AG09309 (cell line): ENCODE results near the gene UBAP1.
"Not testable (repeated sequence)": the region's sequence is repeated elsewhere in the genome, so short reads cannot be mapped to it uniquely, and the experiment has no call there.

ENCODE experiments used
- DNase-seq: peaks from one replicate; pipeline ENCODE4 v3.0.0-alpha.2; 2010; ENCODE audit warnings: low read depth
- H3K4me3 ChIP-seq: 2 replicates; pipeline ENCODE4 v1.5.1; 2011; ENCODE audit warnings: mild to moderate bottlenecking, low read depth, low read length, moderate library complexity; ENCODE audit not compliant: control insufficient read depth
- TF ChIP-seq, protein P1 (sequence below): IDR thresholded peaks from 2 replicates; pipeline ENCODE4 v1.5.1; 2011; ENCODE audit warnings: mild to moderate bottlenecking, low read depth, low read length, inconsistent platforms; ENCODE audit not compliant: insufficient read depth, control insufficient read depth; ENCODE audit errors: missing control alignments

UBAP1 gene

DNA sequence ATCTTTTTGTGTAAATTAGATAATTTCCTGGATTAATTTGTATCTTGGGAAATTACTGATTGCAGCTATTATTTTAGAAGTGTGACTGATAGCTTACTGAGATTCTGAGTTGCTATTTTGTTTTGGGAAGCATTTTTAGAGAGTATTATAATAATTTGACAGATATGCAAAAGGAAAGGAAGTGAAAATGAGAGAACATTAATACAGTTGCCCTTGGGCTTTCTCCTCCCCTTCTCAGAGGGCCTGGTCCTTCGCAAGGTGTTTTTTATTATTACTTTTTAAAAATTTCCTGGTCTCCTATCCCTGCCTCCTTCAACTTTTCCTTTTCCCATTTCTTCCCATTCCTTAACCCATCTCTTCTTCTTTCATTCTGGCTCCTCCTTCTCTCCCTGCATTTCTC is 32.6 kb downstream of the UBAP1 start:
- TF ChIP-seq, protein P1, sequence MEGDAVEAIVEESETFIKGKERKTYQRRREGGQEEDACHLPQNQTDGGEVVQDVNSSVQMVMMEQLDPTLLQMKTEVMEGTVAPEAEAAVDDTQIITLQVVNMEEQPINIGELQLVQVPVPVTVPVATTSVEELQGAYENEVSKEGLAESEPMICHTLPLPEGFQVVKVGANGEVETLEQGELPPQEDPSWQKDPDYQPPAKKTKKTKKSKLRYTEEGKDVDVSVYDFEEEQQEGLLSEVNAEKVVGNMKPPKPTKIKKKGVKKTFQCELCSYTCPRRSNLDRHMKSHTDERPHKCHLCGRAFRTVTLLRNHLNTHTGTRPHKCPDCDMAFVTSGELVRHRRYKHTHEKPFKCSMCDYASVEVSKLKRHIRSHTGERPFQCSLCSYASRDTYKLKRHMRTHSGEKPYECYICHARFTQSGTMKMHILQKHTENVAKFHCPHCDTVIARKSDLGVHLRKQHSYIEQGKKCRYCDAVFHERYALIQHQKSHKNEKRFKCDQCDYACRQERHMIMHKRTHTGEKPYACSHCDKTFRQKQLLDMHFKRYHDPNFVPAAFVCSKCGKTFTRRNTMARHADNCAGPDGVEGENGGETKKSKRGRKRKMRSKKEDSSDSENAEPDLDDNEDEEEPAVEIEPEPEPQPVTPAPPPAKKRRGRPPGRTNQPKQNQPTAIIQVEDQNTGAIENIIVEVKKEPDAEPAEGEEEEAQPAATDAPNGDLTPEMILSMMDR: no peak
- no peak overlapping the region for H3K4me3 ChIP-seq
- DNase-seq: no peak

GRCh38 chr9:34214354-34215000 is 35.6 kb downstream of the UBAP1 start:
- not testable (repeated sequence) for DNase-seq, H3K4me3 ChIP-seq

- TF ChIP-seq, protein P1: no peak
- no peak for DNase-seq
- no peak overlapping the region for H3K4me3 ChIP-seq
These were observed 37.5 kb downstream of the UBAP1 start for GRCh38 chr9:34216325-34216724.

GRCh38 chr9:34217015-34217414 is 38.2 kb downstream of the UBAP1 start:
- DNase-seq: not testable (repeated sequence)

DNA sequence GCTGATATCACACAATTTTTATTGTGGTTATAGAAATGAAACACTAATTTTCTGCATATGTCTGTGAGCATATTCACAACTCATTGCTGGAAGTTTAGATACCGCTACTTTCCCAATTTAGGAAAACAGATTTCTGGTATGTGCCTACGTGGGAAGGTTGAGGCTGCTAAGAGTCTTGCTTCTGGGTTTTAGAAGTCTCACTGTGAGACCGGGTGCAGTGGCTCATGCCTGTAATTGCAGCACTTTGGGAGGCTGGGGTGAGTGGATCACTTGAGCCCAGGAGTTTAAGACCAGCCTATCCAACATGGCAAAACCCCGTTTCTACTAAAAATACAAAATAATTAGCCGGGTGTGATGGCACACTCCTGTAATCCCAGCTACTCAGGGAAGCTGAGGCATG is 39.6 kb downstream of the UBAP1 start:
- no peak for DNase-seq
- H3K4me3 ChIP-seq: no peak overlapping the region
- TF ChIP-seq, protein P1: no peak

More at GRCh38 chr9:34217015-34217414, 38.2 kb downstream of the UBAP1 start:
- H3K4me3 ChIP-seq: not testable (repeated sequence)

DNA sequence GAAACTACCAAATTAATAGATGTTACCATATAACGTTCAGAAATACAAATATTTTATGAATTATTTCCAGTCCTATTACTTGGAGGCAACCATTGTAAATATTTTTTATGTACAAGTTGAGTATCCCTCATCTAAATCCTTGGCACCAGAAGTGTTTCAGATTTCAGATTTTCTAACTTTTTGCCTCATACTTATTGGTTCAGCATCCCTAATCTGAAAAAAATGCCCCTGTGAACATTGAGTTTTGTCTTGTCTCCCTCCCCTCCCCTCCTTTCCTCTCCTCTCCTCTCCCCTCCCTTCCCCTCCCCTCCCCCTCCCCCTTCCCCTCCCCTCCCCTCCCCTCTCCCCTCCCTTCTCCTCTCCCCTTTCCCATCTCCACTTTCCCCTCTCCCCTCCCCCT is 40.6 kb downstream of the UBAP1 start:
- no peak overlapping the region for H3K4me3 ChIP-seq
- no peak for DNase-seq
- TF ChIP-seq, protein P1: no peak

DNA sequence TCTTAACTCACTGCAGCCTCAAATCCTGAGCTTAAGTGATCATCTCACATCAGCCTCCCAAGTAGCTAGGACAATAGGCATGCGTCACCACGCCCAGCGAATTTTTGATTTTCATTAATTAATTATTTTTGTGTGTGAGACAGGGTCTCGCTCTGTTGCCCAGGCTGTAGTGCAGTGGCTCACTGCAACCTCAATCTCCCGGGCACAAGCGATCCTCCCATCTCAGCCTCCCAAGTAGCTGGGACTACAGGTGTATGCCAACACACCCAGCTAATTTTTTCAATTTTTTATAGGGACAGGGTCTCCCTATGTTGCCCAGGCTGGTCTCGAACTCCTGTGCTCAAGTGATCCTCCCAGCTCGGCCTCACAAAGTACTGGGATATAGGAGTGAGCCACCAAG is 41.4 kb downstream of the UBAP1 start:
- TF ChIP-seq, protein P1: no peak
- no peak for DNase-seq
- H3K4me3 ChIP-seq: no peak overlapping the region

DNA sequence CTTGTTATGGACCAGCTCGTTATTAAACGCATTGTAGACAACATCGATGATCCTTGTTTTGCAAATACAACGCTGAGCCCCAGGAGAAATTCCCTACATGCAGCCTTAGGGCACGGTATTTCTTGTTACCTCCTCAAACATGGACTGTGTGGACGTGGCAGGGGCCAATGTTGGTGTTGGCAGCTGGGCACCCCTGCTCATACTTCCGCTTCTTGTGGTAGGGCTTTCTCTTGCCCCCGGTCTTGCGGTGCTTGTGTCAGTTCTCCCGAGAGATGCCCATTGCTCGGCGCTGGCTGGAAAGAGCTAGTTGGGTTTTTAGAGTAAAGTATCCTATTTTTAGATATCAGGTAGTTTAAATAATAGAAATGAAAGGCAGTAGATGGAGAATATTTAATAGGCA is 45.5 kb downstream of the UBAP1 start:
- H3K4me3 ChIP-seq: no peak overlapping the region
- no peak for DNase-seq
- TF ChIP-seq, protein P1: no peak

DNA sequence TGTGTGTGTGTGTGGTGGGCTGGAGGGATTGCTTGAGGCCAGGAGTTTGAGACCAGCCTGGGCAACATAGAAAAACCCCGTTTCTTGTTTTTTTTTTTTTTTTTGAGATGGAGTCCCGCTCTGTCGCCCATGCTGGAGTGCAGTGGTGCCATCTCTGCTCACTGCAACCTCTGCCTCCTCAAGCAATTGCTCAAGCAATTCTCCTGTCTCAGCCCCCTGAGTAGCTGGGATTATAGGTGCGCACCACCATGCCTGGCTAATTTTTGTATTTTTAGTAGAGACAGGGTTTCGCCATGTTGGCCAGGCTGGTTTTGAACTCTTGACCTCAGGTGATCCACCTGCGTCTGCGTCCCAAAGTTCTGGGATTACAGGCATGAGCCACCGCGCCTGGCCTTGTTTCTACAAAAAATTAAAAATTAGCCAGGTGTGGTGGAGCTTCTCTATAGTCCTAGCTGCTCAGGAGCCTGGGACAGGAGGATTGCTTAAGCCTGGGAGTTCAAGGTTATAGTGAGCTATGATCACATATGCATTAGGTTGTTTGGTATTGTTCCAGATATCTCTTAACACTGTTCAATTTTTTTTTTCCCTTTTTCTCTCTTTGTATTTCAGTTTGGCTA is 47.4 kb downstream of the UBAP1 start:
- H3K4me3 ChIP-seq, DNase-seq: not testable (repeated sequence)
